Dermis lymphatic vessel endothelial cell (primary cell): ENCODE measurements around the gene ZNF91. TPM values are rescaled to one million over a fixed set of nuclear protein-coding genes. Genes with fewer than 3 reads are reported as not detected.

Source experiments
- total RNA-seq: library from RNA; depleted of rRNA; stranded (reverse); fragments of >200 nt; gene quantifications from 2 replicates; pipeline ENCODE4 v1.2.1, GENCODE V29; 2014

The ZNF91 gene
- total RNA-seq: 10.8 and 11.2 TPM in 2 replicates

DNA sequence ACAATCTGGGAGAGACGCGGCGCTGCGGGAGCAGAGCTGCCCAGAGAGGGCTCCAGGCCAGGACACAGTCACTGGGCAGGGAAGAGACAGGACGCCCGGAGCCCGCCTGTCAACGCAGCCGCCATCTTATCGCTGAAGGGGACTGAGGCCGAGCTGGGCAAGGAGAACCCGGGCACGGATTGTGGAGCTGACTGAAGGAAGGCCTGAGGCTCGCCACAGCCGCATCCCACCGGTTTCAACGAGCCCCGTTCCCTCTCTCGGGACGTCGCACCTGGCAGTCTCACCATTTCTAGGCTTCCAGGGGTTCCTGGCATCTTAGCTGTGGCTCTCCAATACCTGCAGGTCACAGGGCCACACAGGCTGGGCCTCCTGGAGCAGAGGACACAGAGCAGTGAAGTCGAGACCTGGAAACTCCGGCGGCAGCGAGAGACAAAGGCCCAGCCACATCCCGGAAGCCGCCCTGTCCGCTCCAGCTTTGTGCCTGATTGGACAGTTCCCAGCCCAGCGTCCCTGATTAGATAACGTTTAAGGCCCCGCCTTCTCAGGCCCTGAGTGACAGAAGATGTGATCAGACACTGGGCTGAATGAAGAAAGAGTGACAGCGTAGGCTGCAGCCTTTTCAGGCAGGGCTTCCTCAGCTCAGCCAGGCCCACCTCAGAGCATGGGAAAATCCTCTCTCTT is at the start of gene ZNF91:
ZNF91 (minus strand) TSS at position 431 of the 681 bp plus-strand sequence; CDS start at position 314, 117 bp downstream.

Other genes with a start within 250 kb of the ZNF91 start
- 3.7 and 4.6 TPM in 2 replicates for gene ZNF724, start 145.1 kb downstream of the ZNF91 start, total RNA-seq